Mesendoderm (in vitro differentiated cells): ENCODE data around the gene CAMK2A.
A peak's percentile ranks its signal among the peaks of the same experiment; 100 is the strongest.

Source experiments
- DNase-seq: peaks from one replicate; pipeline ENCODE4 v3.0.0; 2013
- H2AK5ac ChIP-seq: 2 replicates; pipeline ENCODE4 v1.6.1; 2013; ENCODE audit warnings: low read length, inconsistent platforms
- H2BK120ac ChIP-seq: 2 replicates; pipeline ENCODE4 v1.6.1; 2013; ENCODE audit warnings: low read depth, mild to moderate bottlenecking, low read length, moderate library complexity, mixed read lengths
- H2BK15ac ChIP-seq: replicated peaks from 2 replicates; pipeline ENCODE4 v1.6.1; 2013; ENCODE audit warnings: low read depth, mild to moderate bottlenecking, moderate library complexity
- H2BK5ac ChIP-seq: 2 replicates; pipeline ENCODE4 v1.6.1; 2013; ENCODE audit warnings: low read length, inconsistent platforms
- H3K18ac ChIP-seq: 2 replicates; pipeline ENCODE4 v1.6.1; 2013; ENCODE audit warnings: mild to moderate bottlenecking, low read length, mixed read lengths
- H3K23ac ChIP-seq: one replicate; pipeline ENCODE4 v1.6.1; 2013; ENCODE audit warnings: low read length
- H3K27ac ChIP-seq: 2 replicates; pipeline ENCODE4 v1.5.1; 2013; ENCODE audit warnings: low read depth, mild to moderate bottlenecking, inconsistent platforms, low read length, moderate library complexity
- H3K27me3 ChIP-seq: 2 replicates; pipeline ENCODE4 v1.6.1; 2013; ENCODE audit warnings: low read length, control low read depth, mild to moderate bottlenecking, inconsistent platforms; ENCODE audit not compliant: insufficient read depth, poor library complexity
- H3K36me3 ChIP-seq: 2 replicates; pipeline ENCODE4 v1.6.1; 2013; ENCODE audit warnings: low read length, inconsistent platforms; ENCODE audit not compliant: control insufficient read depth, insufficient read depth
- H3K4ac ChIP-seq: one replicate; pipeline ENCODE4 v1.6.1; 2013; ENCODE audit warnings: low read depth, mild to moderate bottlenecking, low read length, moderate library complexity
- H3K4me1 ChIP-seq: 2 replicates; pipeline ENCODE4 v1.6.1; 2013; ENCODE audit warnings: low read depth, low read length, inconsistent platforms; ENCODE audit not compliant: control insufficient read depth
- H3K4me2 ChIP-seq: 2 replicates; pipeline ENCODE4 v1.6.1; 2013; ENCODE audit warnings: low read length
- H3K4me3 ChIP-seq: 2 replicates; pipeline ENCODE4 v1.5.1; 2013; ENCODE audit warnings: mild to moderate bottlenecking, low read length
- H3K56ac ChIP-seq: one replicate; pipeline ENCODE4 v1.6.1; 2013; ENCODE audit warnings: low read length
- H3K79me1 ChIP-seq: 2 replicates; pipeline ENCODE4 v1.6.1; 2013; ENCODE audit warnings: low read length, inconsistent platforms
- H3K79me2 ChIP-seq: 2 replicates; pipeline ENCODE4 v1.6.1; 2013; ENCODE audit warnings: mild to moderate bottlenecking, low read length; ENCODE audit not compliant: control insufficient read depth, insufficient read depth
- H3K9ac ChIP-seq: 2 replicates; pipeline ENCODE4 v1.6.1; 2013; ENCODE audit warnings: low read length, inconsistent platforms
- H4K5ac ChIP-seq: one replicate; pipeline ENCODE4 v1.6.1; 2013; ENCODE audit warnings: low read length
- H4K8ac ChIP-seq: one replicate; pipeline ENCODE4 v1.6.1; 2013; ENCODE audit warnings: low read depth, mild to moderate bottlenecking, control low read depth, low read length, moderate library complexity
- WGBS: extraction: QIAGEN DNeasy Blood & Tissue Kit; methylation state at CpG from one replicate; pipeline ENCODE4 v1.1.7; 2013; ENCODE audit warnings: low lambda C conversion rate, missing lambda C conversion rate; ENCODE audit not compliant: insufficient coverage; ENCODE audit errors: extremely low coverage; 5-methylcytosine and 5-hydroxymethylcytosine counted together

The CAMK2A gene

DNA sequence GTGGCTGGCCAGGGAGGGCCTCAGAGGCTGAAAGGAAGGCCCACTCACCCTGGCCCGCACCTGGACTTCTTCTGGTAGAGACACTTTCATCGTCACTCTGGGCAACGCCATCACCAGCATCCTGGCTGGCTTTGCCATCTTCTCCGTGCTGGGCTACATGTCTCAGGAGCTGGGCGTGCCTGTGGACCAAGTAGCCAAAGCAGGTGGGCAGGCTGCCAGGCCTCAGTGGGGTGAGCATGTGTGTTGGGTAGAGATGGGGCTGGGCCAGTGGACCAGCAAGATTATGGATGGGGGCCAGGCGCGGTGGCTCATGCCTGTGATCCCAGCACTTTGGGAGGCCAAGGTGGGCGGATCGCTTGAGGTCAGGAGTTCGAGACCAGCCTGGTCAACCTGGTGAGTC, 87.1 kb downstream of the CAMK2A start:
- no peak overlapping the region for H3K4me2 ChIP-seq
- H3K4me3 ChIP-seq: no peak overlapping the region
- H2BK15ac ChIP-seq: no peak overlapping the region
- no peaks in the 10 kb centered on the region for H3K36me3 ChIP-seq
- no peak overlapping the region for H3K9ac ChIP-seq
- H4K8ac ChIP-seq: no peak overlapping the region
- no peak for DNase-seq
- H3K79me1 ChIP-seq: no peaks in the 10 kb centered on the region
- H3K27ac ChIP-seq: no peak overlapping the region
- H2BK5ac ChIP-seq: no peak overlapping the region
- no CpG with 5 or more reads among the region's 10 CpGs for whole genome bisulfite sequencing
- no peaks in the 10 kb centered on the region for H3K27me3 ChIP-seq
- no peak overlapping the region for H3K18ac ChIP-seq
- no peak overlapping the region for H2AK5ac ChIP-seq
- no peak overlapping the region for H3K4ac ChIP-seq
- H3K4me1 ChIP-seq: no peaks in the 10 kb centered on the region
- H4K5ac ChIP-seq: no peak overlapping the region
- H3K56ac ChIP-seq: no peak overlapping the region
- no peak overlapping the region for H3K23ac ChIP-seq
- H2BK120ac ChIP-seq: no peak overlapping the region
- H3K79me2 ChIP-seq: no peaks in the 10 kb centered on the region

DNA sequence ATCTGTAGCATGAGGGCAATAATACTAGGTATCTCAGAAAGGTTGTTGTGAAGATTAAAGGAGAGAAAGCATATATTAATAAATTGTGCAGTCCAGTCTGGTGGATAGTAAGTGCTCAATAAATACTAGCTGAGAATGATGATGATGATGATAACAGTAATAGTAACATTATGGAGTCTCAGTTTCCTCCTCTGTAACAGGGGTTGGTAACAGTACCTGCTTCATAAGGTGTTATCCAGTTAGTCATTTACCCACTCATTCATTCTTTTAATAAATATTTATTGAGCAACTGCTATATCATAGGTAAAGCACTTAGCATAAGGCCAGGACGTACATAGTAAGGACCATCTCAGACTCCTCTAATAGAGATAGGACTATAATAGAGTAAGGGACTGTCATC, 92.1 kb downstream of the CAMK2A start:
- no peak overlapping the region for H3K27ac ChIP-seq
- no CpG with 5 or more reads among the region's 1 CpG for WGBS
- H4K5ac ChIP-seq: no peak overlapping the region
- DNase-seq: no peak
- H3K9ac ChIP-seq: no peak overlapping the region
- H3K23ac ChIP-seq: no peak overlapping the region
- H3K36me3 ChIP-seq: no peaks in the 10 kb centered on the region
- H3K56ac ChIP-seq: no peak overlapping the region
- H4K8ac ChIP-seq: no peak overlapping the region
- no peak overlapping the region for H3K4me2 ChIP-seq
- no peak overlapping the region for H2BK120ac ChIP-seq
- H3K79me1 ChIP-seq: no peaks in the 10 kb centered on the region
- H3K4me3 ChIP-seq: no peak overlapping the region
- H3K79me2 ChIP-seq: no peaks in the 10 kb centered on the region
- H3K18ac ChIP-seq: no peak overlapping the region
- H2BK15ac ChIP-seq: no peak overlapping the region
- no peaks in the 10 kb centered on the region for H3K4me1 ChIP-seq
- no peak overlapping the region for H2BK5ac ChIP-seq
- no peak overlapping the region for H3K4ac ChIP-seq
- H2AK5ac ChIP-seq: no peak overlapping the region
- H3K27me3 ChIP-seq: no peaks in the 10 kb centered on the region

DNA sequence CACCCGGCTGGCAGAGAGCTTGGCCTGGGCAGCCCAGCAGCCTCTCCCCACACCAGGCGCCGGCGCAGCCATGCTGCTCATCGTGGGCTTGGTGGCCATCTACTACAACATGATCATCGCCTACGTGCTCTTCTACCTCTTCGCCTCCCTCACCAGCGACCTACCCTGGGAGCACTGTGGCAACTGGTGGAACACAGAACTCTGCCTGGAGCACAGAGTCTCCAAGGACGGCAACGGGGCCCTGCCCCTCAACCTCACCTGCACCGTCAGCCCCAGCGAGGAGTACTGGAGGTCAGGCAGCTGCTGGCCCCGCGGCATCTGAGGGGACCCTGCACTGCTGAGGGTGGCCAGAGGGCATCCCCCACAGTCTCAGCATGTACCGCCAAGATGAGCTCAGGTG, 92.6 kb downstream of the CAMK2A start:
- no peaks in the 10 kb centered on the region for H3K79me1 ChIP-seq
- no peaks in the 10 kb centered on the region for H3K79me2 ChIP-seq
- H3K27me3 ChIP-seq: no peaks in the 10 kb centered on the region
- WGBS: no CpG with 5 or more reads among the region's 16 CpGs
- DNase-seq: no peak
- no peak overlapping the region for H4K5ac ChIP-seq
- no peak overlapping the region for H3K27ac ChIP-seq
- no peak overlapping the region for H3K56ac ChIP-seq
- no peak overlapping the region for H4K8ac ChIP-seq
- H3K9ac ChIP-seq: no peak overlapping the region
- H2BK5ac ChIP-seq: no peak overlapping the region
- no peak overlapping the region for H3K4me2 ChIP-seq
- H3K23ac ChIP-seq: no peak overlapping the region
- no peak overlapping the region for H2BK120ac ChIP-seq
- H2AK5ac ChIP-seq: no peak overlapping the region
- no peak overlapping the region for H2BK15ac ChIP-seq
- H3K18ac ChIP-seq: no peak overlapping the region
- H3K4me3 ChIP-seq: no peak overlapping the region
- H3K36me3 ChIP-seq: no peaks in the 10 kb centered on the region
- H3K4me1 ChIP-seq: no peaks in the 10 kb centered on the region
- H3K4ac ChIP-seq: no peak overlapping the region

DNA sequence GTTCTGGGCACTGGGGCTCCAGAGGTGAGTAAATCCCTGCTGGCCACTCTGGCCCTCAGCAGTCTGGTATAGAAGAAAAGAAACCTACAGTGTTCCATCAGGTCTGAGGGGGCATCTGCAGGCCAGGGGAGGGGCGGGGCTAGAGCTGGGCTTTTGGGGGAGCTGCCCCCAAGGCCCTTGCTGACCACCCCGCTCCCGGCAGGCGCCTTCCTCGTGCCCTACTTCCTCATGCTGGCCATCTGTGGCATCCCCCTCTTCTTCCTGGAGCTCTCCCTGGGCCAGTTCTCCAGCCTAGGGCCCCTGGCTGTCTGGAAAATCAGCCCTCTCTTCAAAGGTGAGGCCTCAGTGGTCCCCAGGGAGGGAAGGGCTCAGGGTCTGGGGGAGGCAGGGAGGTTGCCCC, 93.1 kb downstream of the CAMK2A start:
- H3K27me3 ChIP-seq: no peaks in the 10 kb centered on the region
- H4K5ac ChIP-seq: no peak overlapping the region
- no CpG with 5 or more reads among the region's 5 CpGs for WGBS

DNA sequence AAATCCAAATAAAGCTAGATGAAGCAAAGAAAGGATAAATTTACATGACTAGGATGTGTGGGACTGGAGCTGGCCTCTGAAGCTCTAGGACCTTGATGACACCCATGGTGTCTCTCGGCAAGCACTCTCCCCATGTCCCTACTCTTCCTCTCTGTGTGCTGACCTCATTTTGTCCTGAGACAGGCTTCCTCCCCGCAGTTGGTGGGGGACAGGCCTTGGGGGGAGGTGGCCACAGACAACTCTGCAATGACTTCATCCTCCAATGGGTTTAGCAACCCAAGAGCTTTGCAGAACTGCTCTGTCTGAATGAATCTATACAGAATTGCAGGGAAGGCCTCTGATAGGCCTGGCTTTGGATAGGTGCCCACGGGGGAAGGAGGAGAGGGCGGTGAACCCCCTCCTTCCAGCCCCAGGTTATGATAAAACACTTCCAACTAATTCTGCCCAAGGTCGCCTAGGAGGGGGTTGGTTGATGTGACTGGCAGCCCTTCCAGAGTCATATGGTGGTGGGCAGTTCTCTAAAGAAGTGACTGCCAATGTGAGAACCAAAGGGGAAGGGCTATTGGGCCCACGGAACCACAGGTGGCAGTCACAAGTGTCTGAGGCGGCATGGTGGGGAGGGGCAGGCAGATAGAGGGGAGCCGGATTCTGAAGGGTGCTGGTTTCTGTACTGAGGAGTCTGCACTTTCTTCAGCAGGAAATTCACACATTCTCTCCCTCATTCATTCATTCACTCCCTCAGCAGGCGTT, 93.7 kb downstream of the CAMK2A start:
- Histone ChIP-seq H3K4me3 (no peak overlapping the region), H3K23ac (no peak overlapping the region), H3K79me2 (no peaks in the 10 kb centered on the region), H3K9ac (no peak overlapping the region), H4K8ac (no peak overlapping the region), H3K18ac (no peak overlapping the region), H2BK15ac (no peak overlapping the region), H3K4me1 (no peaks in the 10 kb centered on the region), H2AK5ac (no peak overlapping the region), H3K27ac (no peak overlapping the region), H3K4me2 (no peak overlapping the region), H4K5ac (no peak overlapping the region), H3K27me3 (no peaks in the 10 kb centered on the region), H3K4ac (no peak overlapping the region), H3K56ac (no peak overlapping the region), H3K36me3 (no peaks in the 10 kb centered on the region), H2BK5ac (no peak overlapping the region), H2BK120ac (no peak overlapping the region), H3K79me1 (no peaks in the 10 kb centered on the region)
- WGBS: no CpG with 5 or more reads among the region's 9 CpGs
- no peak for DNase-seq

More for the DNA sequence above, 93.1 kb downstream of the CAMK2A start:
- Histone ChIP-seq H3K36me3 (no peaks in the 10 kb centered on the region), H3K18ac (no peak overlapping the region), H4K8ac (no peak overlapping the region), H3K56ac (no peak overlapping the region), H3K4me1 (no peaks in the 10 kb centered on the region), H2BK120ac (no peak overlapping the region), H2BK15ac (no peak overlapping the region), H2BK5ac (no peak overlapping the region), H3K23ac (no peak overlapping the region), H3K4me3 (no peak overlapping the region), H3K79me2 (no peaks in the 10 kb centered on the region), H3K9ac (no peak overlapping the region), H2AK5ac (no peak overlapping the region), H3K79me1 (no peaks in the 10 kb centered on the region), H3K4me2 (no peak overlapping the region), H3K27ac (no peak overlapping the region), H3K4ac (no peak overlapping the region)
- no peak for DNase-seq

DNA sequence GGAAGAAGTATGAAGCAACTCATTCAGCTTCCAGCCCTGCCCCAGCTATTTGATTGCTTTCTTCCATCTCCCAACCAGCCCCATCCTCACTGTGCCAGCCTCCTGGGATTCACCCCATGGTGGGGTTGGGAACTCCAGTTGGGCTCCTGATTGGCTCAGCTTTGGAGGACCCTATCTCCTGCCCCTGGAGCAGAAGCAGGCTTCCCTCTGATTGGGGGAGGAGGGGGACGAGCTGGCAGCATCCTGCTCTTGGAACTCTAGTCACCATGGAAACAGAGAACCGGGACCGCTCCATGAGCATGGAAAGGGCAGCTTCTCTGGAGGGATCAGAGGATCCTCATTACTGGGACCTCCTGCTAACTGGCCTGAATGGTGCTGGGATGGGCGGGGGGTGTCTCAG, 97.1 kb downstream of the CAMK2A start:
- peaks cover 16% of the 10 kb centered on the region for H3K27me3 ChIP-seq
- no CpG with 5 or more reads among the region's 4 CpGs for WGBS

More for the DNA sequence above, 97.1 kb downstream of the CAMK2A start:
- Histone ChIP-seq H3K27ac (no peak overlapping the region), H3K36me3 (no peaks in the 10 kb centered on the region), H3K4me2 (no peak overlapping the region), H3K4ac (no peak overlapping the region), H3K23ac (no peak overlapping the region), H3K79me1 (no peaks in the 10 kb centered on the region), H3K4me3 (no peak overlapping the region), H3K9ac (no peak overlapping the region), H4K5ac (no peak overlapping the region), H3K56ac (no peak overlapping the region), H2BK120ac (no peak overlapping the region), H3K4me1 (no peaks in the 10 kb centered on the region), H2BK5ac (no peak overlapping the region), H3K18ac (no peak overlapping the region), H4K8ac (no peak overlapping the region), H2AK5ac (no peak overlapping the region), H3K79me2 (no peaks in the 10 kb centered on the region), H2BK15ac (no peak overlapping the region)
- peak; percentile 14 for DNase-seq
